ENCODE measurements around the gene ANKRD23.

GRCh38 chr2:96878796-96879544, 35.1 kb upstream of the ANKRD23 start:
- TF ChIP-seq CTCF (IDR thresholded peaks at IDR 0.05; ENCODE audit: low read length) (no peak), EZH2 (IDR thresholded peaks at IDR 0.05; ENCODE audit: borderline replicate concordance, low read length) (no peak)

All from OCI-LY1 (cell line).